T-cell (primary cell): ENCODE results near the gene SPEG. TPM values are rescaled to one million over a fixed set of nuclear protein-coding genes. Genes with fewer than 3 reads are reported as not detected.

Source experiments
- ATAC-seq, 4 experiments: fragments of 200-7000 bp in 3 of 4; fragments of 150-1000 bp in 1 of 4; cut with Tn5 transposase; replicated peaks in 1 of 4; 1 replicate in 3 of 4; 2 replicates in 1 of 4; pipeline ENCODE4 v1.10.0; 2021; ENCODE audit warnings: moderate library complexity in 3 of 4, mild to moderate bottlenecking in 2 of 4, moderate number of reproducible peaks in 1 of 4
- CTCF ChIA-PET, 2 donors: fragments of 300-600 bp; sonication (Branson Sonifier 250); formaldehyde crosslinking; loops; one replicate each; lab custom pipeline; 2022; ENCODE audit warnings: antibody characterized with exemption in 2 of 2; lab: Charles Lee
- POLR2A ChIA-PET, 2 donors: fragments of 300-600 bp; sonication (Branson Sonifier 250); formaldehyde crosslinking; loops; one replicate each; lab custom pipeline; 2022; ENCODE audit warnings: antibody characterized with exemption in 2 of 2; lab: Charles Lee
- DNase-seq, 35 experiments: peaks; one replicate each; pipeline versions ENCODE4 v3.0.0 to v3.0.0-alpha.2; 2013 to 2023
- H3K27ac ChIP-seq: one replicate; pipeline ENCODE4 v1.5.1; 2013; ENCODE audit warnings: low read length
- H3K27me3 ChIP-seq, 2 experiments: replicated peaks in 1 of 2; 1 replicate in 1 of 2; 2 replicates in 1 of 2; pipeline versions ENCODE4 v1.6.1 to v1.7.0; 2013; ENCODE audit warnings: low read length in 1 of 2, mixed read lengths in 1 of 2; ENCODE audit not compliant: control insufficient read depth in 2 of 2, insufficient read depth in 2 of 2; ENCODE audit errors: extremely low read depth in 1 of 2
- H3K36me3 ChIP-seq, 2 donors: 1 replicate in 1 of 2; 2 replicates in 1 of 2; pipeline versions ENCODE4 v1.6.1 to v1.7.0; 2013; ENCODE audit warnings: low read length in 1 of 2; ENCODE audit not compliant: control insufficient read depth in 2 of 2, insufficient read depth in 1 of 2; ENCODE audit errors: extremely low read depth in 1 of 2
- H3K4me1 ChIP-seq, 2 experiments: 1 replicate in 1 of 2; 2 replicates in 1 of 2; pipeline versions ENCODE4 v1.6.1 to v1.7.0; 2013; ENCODE audit warnings: low read length in 2 of 2, mixed read lengths in 1 of 2; ENCODE audit not compliant: insufficient read depth in 2 of 2, control insufficient read depth in 1 of 2; ENCODE audit errors: extremely low read depth in 1 of 2
- H3K4me3 ChIP-seq, 2 donors: 1 replicate in 1 of 2; 2 replicates in 1 of 2; pipeline versions ENCODE4 v1.5.1 to v1.7.0; 2013; ENCODE audit warnings: mild to moderate bottlenecking in 2 of 2, low read length in 1 of 2, moderate library complexity in 1 of 2; ENCODE audit not compliant: control insufficient read depth in 1 of 2; ENCODE audit errors: extremely low read depth in 1 of 2
- H3K9me3 ChIP-seq: 2 replicates; pipeline ENCODE4 v1.7.0; 2013
- H3K27ac Mint-ChIP-seq, 2 donors: one replicate each; pipeline ENCODE4 v1.8.0; 2020 to 2021; ENCODE audit warnings: mild to moderate bottlenecking in 2 of 2, mixed read lengths in 2 of 2
- H3K27me3 Mint-ChIP-seq, 2 donors: one replicate each; pipeline ENCODE4 v1.8.0; 2021 to 2022; ENCODE audit warnings: mixed read lengths in 2 of 2
- H3K36me3 Mint-ChIP-seq: one replicate; pipeline ENCODE4 v1.8.0; 2021; ENCODE audit warnings: mixed read lengths
- H3K4me1 Mint-ChIP-seq, 3 donors: one replicate each; pipeline ENCODE4 v1.8.0; 2020 to 2022; ENCODE audit warnings: mixed read lengths in 3 of 3, mild to moderate bottlenecking in 1 of 3
- H3K4me3 Mint-ChIP-seq, 3 donors: one replicate each; pipeline ENCODE4 v1.8.0; 2020 to 2022; ENCODE audit warnings: mild to moderate bottlenecking in 3 of 3, mixed read lengths in 3 of 3, moderate library complexity in 3 of 3
- H3K9me3 Mint-ChIP-seq, 3 donors: one replicate each; pipeline ENCODE4 v1.8.0; 2020 to 2022; ENCODE audit warnings: mixed read lengths in 3 of 3
- WGBS: methylation state at CpG from one replicate; pipeline ENCODE4 v1.1.5; 2013; ENCODE audit warnings: missing lambda C conversion rate; ENCODE audit not compliant: insufficient coverage; 5-methylcytosine and 5-hydroxymethylcytosine counted together
- total RNA-seq, 35 experiments: library from RNA in 6 of 35; stranded (reverse) in 6 of 35; fragments of 120-200 nt in 1 of 35; gene quantifications; one replicate each; pipeline versions ENCODE4 v1.2.1 to v1.2.4 and lab custom pipeline; 2013 to 2026

Gene SPEG
- total RNA-seq, 5 donors from 2014 or later (not counting 1 experiment from before 2014, with no cell fraction given), result 13.8 to 23.9 (median 18.9) TPM

GRCh38 chr2:219446689-219447088 lies 12.0 kb downstream of the SPEG start:
- no peaks in the 10 kb centered on the region for H3K36me3 ChIP-seq
- ATAC-seq, result no peak
- no CpG with 5 or more reads among the region's 1 CpG for WGBS
- H3K9me3 ChIP-seq, result no peaks in the 10 kb centered on the region
- Mint-ChIP-seq H3K9me3 (no peaks in the 10 kb centered on the region), H3K4me3 (no peak overlapping the region), H3K27me3 (peaks cover 6 to 34% of the 10 kb centered on the region in 2 donors), H3K27ac (no peak overlapping the region), H3K4me1 (peaks cover 13 to 20% (median 14%) of the 10 kb centered on the region in 3 donors), H3K36me3 (no peaks in the 10 kb centered on the region)
- peaks cover 0 to 71% of the 10 kb centered on the region in 2 experiments for H3K27me3 ChIP-seq
- peaks cover 2 to 30% of the 10 kb centered on the region in 2 experiments for H3K4me1 ChIP-seq
- no peak for DNase-seq
- POLR2A ChIA-PET, result interaction anchor here in 1 of 2 donors (0.6 kb wide), 2 partner anchors 821 to 1668 kb away, joined by 3 to 5 read pairs; no protein-coding TSS in a partner anchor
- peak overlapping the region in 1 of 2 donors; percentile 15 for H3K4me3 ChIP-seq
- no peak overlapping the region for H3K27ac ChIP-seq
- CTCF ChIA-PET, result no interaction called here

GRCh38 chr2:219447242-219448098 lies 12.8 kb downstream of the SPEG start:
- POLR2A ChIA-PET, result no interaction called here
- Histone ChIP-seq H3K9me3 (no peaks in the 10 kb centered on the region), H3K4me3 (no peak overlapping the region), H3K27me3 (peaks cover 0 to 77% of the 10 kb centered on the region in 2 experiments), H3K4me1 (peaks cover 2 to 33% of the 10 kb centered on the region in 2 experiments), H3K36me3 (no peaks in the 10 kb centered on the region), H3K27ac (no peak overlapping the region)
- 82% methylated on average over 15 of the region's 23 CpGs for WGBS
- H3K4me1 Mint-ChIP-seq, result peaks cover 12 to 21% (median 21%) of the 10 kb centered on the region in 3 donors
- CTCF ChIA-PET, result no interaction called here
- no peaks in the 10 kb centered on the region for H3K9me3 Mint-ChIP-seq
- H3K4me3 Mint-ChIP-seq, result no peak overlapping the region
- ATAC-seq, result no peak
- DNase-seq, result no peak
- no peak overlapping the region for H3K27ac Mint-ChIP-seq
- no peaks in the 10 kb centered on the region for H3K36me3 Mint-ChIP-seq
- H3K27me3 Mint-ChIP-seq, result peaks cover 6 to 41% of the 10 kb centered on the region in 2 donors

GRCh38 chr2:219448099-219448775 lies 13.6 kb downstream of the SPEG start:
- Histone ChIP-seq H3K4me3 (no peak overlapping the region), H3K9me3 (no peaks in the 10 kb centered on the region), H3K27me3 (peaks cover 0 to 76% of the 10 kb centered on the region in 2 experiments), H3K4me1 (peaks cover 6 to 33% of the 10 kb centered on the region in 2 experiments), H3K36me3 (no peaks in the 10 kb centered on the region), H3K27ac (no peak overlapping the region)
- Mint-ChIP-seq H3K27me3 (peaks cover 6 to 39% of the 10 kb centered on the region in 2 donors), H3K4me1 (peaks cover 6 to 21% (median 20%) of the 10 kb centered on the region in 3 donors), H3K4me3 (peak overlapping the region in 2 of 3 donors; percentile 17 to 51), H3K9me3 (no peaks in the 10 kb centered on the region), H3K27ac (no peak overlapping the region), H3K36me3 (no peaks in the 10 kb centered on the region)
- CTCF ChIA-PET, result no interaction called here
- POLR2A ChIA-PET, result no interaction called here
- peak; percentile 43 to 60 (median 48) for ATAC-seq
- 21% methylated on average over 88 of the region's 88 CpGs for WGBS
- DNase-seq, result peak in 1 of 35 experiments; percentile 19

GRCh38 chr2:219448776-219449341 lies 14.2 kb downstream of the SPEG start:
- peak; percentile 60 to 72 (median 63) for ATAC-seq

GRCh38 chr2:219449609-219450008 lies 15.0 kb downstream of the SPEG start:
- no peaks in the 10 kb centered on the region for H3K9me3 Mint-ChIP-seq
- H3K27ac ChIP-seq, result no peak overlapping the region
- H3K4me1 Mint-ChIP-seq, result peaks cover 6 to 25% (median 22%) of the 10 kb centered on the region in 3 donors
- no peak overlapping the region for H3K27ac Mint-ChIP-seq
- POLR2A ChIA-PET, result no interaction called here
- no peaks in the 10 kb centered on the region for H3K9me3 ChIP-seq
- H3K27me3 ChIP-seq, result peaks cover 0 to 68% of the 10 kb centered on the region in 2 experiments
- CTCF ChIA-PET, result interaction anchor here in 1 of 2 donors (1.2 kb wide), 1 partner anchor 91 kb away, joined by 3 read pairs; no protein-coding TSS in a partner anchor
- H3K36me3 Mint-ChIP-seq, result no peaks in the 10 kb centered on the region
- no peak for DNase-seq
- H3K4me1 ChIP-seq, result peaks cover 6 to 33% of the 10 kb centered on the region in 2 experiments
- ATAC-seq, result no peak
- peaks cover 6 to 39% of the 10 kb centered on the region in 2 donors for H3K27me3 Mint-ChIP-seq
- no peaks in the 10 kb centered on the region for H3K36me3 ChIP-seq
- H3K4me3 ChIP-seq, result no peak overlapping the region
- WGBS, result 61% methylated on average over 4 of the region's 5 CpGs
- H3K4me3 Mint-ChIP-seq, result peak overlapping the region in 1 of 3 donors; percentile 51

More at GRCh38 chr2:219448776-219449341, 14.2 kb downstream of the SPEG start:
- H3K27ac ChIP-seq, result no peak overlapping the region
- 12% methylated on average over 51 of the region's 51 CpGs for whole genome bisulfite sequencing
- no peaks in the 10 kb centered on the region for H3K9me3 ChIP-seq
- no peak overlapping the region for H3K4me3 ChIP-seq
- peaks cover 0 to 75% of the 10 kb centered on the region in 2 experiments for H3K27me3 ChIP-seq
- peak in 5 of 35 experiments; percentile 15 to 34 (median 21) for DNase-seq
- Mint-ChIP-seq H3K27me3 (peaks cover 6 to 39% of the 10 kb centered on the region in 2 donors), H3K4me3 (peak overlapping the region in 2 of 3 donors; percentile 17 to 51), H3K9me3 (no peaks in the 10 kb centered on the region), H3K4me1 (peaks cover 6 to 25% (median 22%) of the 10 kb centered on the region in 3 donors), H3K27ac (no peak overlapping the region), H3K36me3 (no peaks in the 10 kb centered on the region)
- POLR2A ChIA-PET, result no interaction called here
- peaks cover 6 to 33% of the 10 kb centered on the region in 2 experiments for H3K4me1 ChIP-seq
- CTCF ChIA-PET, result no interaction called here
- no peaks in the 10 kb centered on the region for H3K36me3 ChIP-seq
